WI38 (cell line): ENCODE data around the gene WDR20.

ENCODE experiments used
- H3K4me3 ChIP-seq: 2 replicates; pipeline ENCODE4 v1.5.1; 2011; ENCODE audit warnings: low read depth, mild to moderate bottlenecking, control low read depth, low read length
- CTCF ChIP-seq: IDR thresholded peaks from 2 replicates; pipeline ENCODE4 v1.5.1; 2012; ENCODE audit warnings: low read depth, mild to moderate bottlenecking, control low read depth, low read length

WDR20 gene

GRCh38 chr14:102194856-102195255 lies 55.2 kb downstream of the WDR20 start:
- no peak for TF ChIP-seq CTCF

GRCh38 chr14:102195446-102195845 lies 55.7 kb downstream of the WDR20 start:
- no peak for TF ChIP-seq CTCF
- H3K4me3 ChIP-seq, result no peak overlapping the region

More at GRCh38 chr14:102194856-102195255, 55.2 kb downstream of the WDR20 start:
- H3K4me3 ChIP-seq, result no peak overlapping the region

DNA sequence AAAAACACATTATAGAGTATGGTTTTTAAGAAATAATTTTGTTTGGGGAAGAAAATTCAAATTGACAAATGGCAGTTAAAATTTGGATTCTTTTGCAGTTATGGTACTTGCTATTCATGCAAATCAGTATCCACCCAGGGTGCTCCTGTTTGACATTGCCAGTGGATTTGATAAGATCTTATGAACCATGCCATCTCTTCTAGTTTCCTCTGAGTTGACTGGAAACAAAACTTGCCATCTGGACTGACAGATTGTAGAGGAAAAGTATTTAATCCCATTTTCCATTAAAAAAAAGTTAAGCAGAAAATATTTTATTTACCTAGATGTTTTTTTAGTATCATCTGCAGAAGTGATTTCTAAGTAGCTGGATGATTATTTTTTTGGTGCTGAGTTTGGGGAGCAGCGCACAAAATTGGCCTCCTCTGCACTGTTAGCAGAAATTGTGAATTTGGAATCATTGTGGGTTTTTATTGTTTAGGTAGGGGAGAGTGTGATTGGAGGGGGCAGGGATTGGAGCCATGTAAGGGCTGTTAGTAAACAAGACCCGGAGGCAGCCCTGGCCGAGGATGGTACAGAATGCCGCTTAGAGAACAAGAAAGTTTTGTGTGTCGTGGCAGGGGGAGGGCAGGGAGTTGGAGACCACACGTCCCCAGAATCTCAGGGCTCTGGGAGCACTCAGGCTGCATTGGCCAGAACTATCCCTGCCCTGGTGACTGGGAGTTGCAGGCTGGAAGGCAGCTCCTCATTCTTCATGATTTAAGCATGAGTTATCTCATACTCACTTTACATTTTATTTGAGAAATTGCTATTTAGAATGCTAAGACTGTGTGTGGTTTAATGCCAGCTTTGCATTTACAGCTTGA lies 56.6 kb downstream of the WDR20 start:
- H3K4me3 ChIP-seq, result no peak overlapping the region
- TF ChIP-seq CTCF, result no peak

GRCh38 chr14:102196902-102197230 lies 57.2 kb downstream of the WDR20 start:
- TF ChIP-seq CTCF, result no peak
- no peak overlapping the region for H3K4me3 ChIP-seq

GRCh38 chr14:102197317-102197853 lies 57.7 kb downstream of the WDR20 start:
- TF ChIP-seq CTCF, result no peak
- no peak overlapping the region for H3K4me3 ChIP-seq

DNA sequence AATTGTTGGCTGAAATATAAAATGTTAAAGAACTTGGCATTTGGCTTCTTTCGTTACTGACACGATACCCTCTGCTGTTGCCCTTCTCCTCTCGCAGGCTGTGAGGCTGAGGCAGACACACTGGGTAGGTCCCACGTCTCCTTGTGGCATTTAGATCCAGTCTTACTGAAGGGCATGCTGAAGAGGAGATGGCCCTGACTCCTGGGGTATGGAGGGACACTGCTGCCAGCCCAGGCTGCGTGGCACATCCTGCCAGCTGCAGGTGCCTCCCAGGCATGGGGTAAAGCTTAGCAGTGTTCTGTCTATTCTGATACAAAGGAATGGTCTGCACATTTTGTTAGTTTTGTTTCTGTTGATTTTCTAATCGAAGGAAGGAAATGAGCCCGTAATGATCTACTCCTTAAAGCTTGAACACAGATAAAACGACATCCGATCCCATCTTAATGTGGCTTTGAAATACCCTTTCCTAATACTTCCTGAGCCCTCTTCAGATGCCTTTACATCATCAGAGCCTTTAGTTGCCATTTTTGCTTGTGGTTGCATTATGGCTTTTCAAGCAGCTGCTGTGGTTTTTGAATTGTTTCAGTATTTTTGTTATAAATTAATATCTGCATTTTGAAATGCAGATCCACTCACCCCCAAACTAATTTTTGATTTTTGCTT lies 61.1 kb downstream of the WDR20 start:
- no peak for TF ChIP-seq CTCF
- no peak overlapping the region for H3K4me3 ChIP-seq

GRCh38 chr14:102201353-102201738 lies 61.6 kb downstream of the WDR20 start:
- H3K4me3 ChIP-seq, result no peak overlapping the region
- TF ChIP-seq CTCF, result no peak
